ENCODE results near the gene POMC.

DNA sequence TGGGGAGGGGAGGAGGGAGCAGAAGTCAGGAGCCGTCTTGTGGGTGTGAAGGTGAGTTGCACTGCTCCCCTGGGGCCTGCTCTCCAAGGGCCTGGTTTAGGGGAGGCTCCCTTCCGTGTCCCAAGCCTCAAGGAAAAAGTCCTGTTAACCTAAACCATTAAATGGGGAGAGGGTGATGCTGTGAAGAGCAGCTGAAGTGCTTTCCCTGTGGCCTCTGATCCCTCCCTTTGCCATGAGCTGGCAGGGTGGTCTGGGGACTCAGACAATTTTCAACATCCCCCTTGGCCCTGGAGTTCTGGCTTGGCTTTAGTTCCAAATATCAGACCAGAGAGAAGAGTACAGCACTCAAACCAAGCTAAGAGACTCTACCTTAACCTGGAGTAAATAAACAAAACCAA, 692 bp upstream of the POMC start:
- no peak for TF ChIP-seq CTCF (IDR thresholded peaks at IDR 0.05 in 4 of 5, conservative IDR thresholded peaks at IDR 0.05 in 1 of 5)
- no peak for TF ChIP-seq POLR2A (IDR thresholded peaks at IDR 0.05)

Measured in gastrocnemius medialis (tissue), 4 donors.